Measurements from ENCODE around the gene DUSP11.

The DUSP11 gene

DNA sequence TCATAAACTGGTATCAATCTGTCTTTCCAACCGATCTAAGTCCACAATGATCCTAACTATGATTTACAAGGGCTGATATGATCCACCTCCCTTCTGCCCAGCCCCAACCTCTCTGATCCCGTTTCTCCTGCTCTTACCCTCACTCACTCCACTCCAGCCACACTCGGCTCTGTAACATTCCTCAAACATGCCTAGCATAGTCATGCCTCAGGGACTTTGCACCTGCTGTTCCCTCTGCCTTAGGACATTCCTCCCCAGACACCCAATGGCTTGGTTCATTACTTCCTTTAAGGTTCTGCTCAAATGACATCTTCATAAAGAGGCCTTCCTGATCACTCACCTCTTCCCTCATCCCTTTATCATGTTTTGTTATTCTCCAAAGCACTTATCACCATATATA, 9.2 kb downstream of the DUSP11 start:
- H3K27ac ChIP-seq (replicated peaks) = no peak overlapping the region
- TF ChIP-seq POLR2AphosphoS5 (IDR thresholded peaks at IDR 0.05; ENCODE audit: low read depth) (no peak), GABPA (IDR thresholded peaks at IDR 0.05; ENCODE audit: low read depth) (no peak), SPI1 (IDR thresholded peaks at IDR 0.05; ENCODE audit: borderline replicate concordance, low read depth) (no peak)
- TF ChIP-seq, protein P1, sequence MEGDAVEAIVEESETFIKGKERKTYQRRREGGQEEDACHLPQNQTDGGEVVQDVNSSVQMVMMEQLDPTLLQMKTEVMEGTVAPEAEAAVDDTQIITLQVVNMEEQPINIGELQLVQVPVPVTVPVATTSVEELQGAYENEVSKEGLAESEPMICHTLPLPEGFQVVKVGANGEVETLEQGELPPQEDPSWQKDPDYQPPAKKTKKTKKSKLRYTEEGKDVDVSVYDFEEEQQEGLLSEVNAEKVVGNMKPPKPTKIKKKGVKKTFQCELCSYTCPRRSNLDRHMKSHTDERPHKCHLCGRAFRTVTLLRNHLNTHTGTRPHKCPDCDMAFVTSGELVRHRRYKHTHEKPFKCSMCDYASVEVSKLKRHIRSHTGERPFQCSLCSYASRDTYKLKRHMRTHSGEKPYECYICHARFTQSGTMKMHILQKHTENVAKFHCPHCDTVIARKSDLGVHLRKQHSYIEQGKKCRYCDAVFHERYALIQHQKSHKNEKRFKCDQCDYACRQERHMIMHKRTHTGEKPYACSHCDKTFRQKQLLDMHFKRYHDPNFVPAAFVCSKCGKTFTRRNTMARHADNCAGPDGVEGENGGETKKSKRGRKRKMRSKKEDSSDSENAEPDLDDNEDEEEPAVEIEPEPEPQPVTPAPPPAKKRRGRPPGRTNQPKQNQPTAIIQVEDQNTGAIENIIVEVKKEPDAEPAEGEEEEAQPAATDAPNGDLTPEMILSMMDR (IDR thresholded peaks at IDR 0.05; ENCODE audit: insufficient read depth, low read length) = no peak
- TF ChIP-seq, protein P2, sequence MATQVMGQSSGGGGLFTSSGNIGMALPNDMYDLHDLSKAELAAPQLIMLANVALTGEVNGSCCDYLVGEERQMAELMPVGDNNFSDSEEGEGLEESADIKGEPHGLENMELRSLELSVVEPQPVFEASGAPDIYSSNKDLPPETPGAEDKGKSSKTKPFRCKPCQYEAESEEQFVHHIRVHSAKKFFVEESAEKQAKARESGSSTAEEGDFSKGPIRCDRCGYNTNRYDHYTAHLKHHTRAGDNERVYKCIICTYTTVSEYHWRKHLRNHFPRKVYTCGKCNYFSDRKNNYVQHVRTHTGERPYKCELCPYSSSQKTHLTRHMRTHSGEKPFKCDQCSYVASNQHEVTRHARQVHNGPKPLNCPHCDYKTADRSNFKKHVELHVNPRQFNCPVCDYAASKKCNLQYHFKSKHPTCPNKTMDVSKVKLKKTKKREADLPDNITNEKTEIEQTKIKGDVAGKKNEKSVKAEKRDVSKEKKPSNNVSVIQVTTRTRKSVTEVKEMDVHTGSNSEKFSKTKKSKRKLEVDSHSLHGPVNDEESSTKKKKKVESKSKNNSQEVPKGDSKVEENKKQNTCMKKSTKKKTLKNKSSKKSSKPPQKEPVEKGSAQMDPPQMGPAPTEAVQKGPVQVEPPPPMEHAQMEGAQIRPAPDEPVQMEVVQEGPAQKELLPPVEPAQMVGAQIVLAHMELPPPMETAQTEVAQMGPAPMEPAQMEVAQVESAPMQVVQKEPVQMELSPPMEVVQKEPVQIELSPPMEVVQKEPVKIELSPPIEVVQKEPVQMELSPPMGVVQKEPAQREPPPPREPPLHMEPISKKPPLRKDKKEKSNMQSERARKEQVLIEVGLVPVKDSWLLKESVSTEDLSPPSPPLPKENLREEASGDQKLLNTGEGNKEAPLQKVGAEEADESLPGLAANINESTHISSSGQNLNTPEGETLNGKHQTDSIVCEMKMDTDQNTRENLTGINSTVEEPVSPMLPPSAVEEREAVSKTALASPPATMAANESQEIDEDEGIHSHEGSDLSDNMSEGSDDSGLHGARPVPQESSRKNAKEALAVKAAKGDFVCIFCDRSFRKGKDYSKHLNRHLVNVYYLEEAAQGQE (IDR thresholded peaks at IDR 0.05; ENCODE audit: insufficient replicate concordance, low read depth) = no peak
- no peak for DNase-seq (ENCODE audit: low read depth in 1 of 2, low spot score in 1 of 2)
- H3K4me3 ChIP-seq (replicated peaks; ENCODE audit: insufficient read depth, low read length) = no peak overlapping the region
- H3K27me3 ChIP-seq (ENCODE audit: insufficient read depth, poor library complexity, severe bottlenecking) = no peaks in the 10 kb centered on the region

DNA sequence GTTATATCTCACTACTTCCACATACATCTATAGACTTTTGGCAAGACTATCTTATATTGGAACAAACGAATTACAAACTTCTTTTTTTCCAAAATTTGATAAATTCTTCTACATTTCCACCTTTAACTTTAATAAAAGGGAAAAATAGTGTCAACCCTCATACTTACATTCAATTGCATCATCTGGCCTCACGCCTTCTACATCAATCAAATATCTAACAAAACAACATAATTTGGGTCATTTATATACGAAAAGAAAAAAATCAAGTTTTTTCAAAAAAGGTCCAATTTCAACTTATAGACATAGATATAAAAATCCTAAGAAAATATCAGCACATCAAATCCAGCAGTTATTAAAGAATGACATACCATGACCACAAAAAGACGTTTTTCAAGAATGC, 12.9 kb downstream of the DUSP11 start:
- H3K4me3 ChIP-seq (replicated peaks; ENCODE audit: insufficient read depth, low read length) = no peak overlapping the region
- H3K27ac ChIP-seq (replicated peaks) = no peak overlapping the region
- DNase-seq (ENCODE audit: low read depth in 1 of 2, low spot score in 1 of 2) = no peak
- TF ChIP-seq SPI1 (IDR thresholded peaks at IDR 0.05; ENCODE audit: borderline replicate concordance, low read depth) = no peak
- TF ChIP-seq, protein P1 (IDR thresholded peaks at IDR 0.05; ENCODE audit: insufficient read depth, low read length) = no peak
- no peak for TF ChIP-seq POLR2AphosphoS5 (IDR thresholded peaks at IDR 0.05; ENCODE audit: low read depth)
- TF ChIP-seq GABPA (IDR thresholded peaks at IDR 0.05; ENCODE audit: low read depth) = no peak
- TF ChIP-seq, protein P2 (IDR thresholded peaks at IDR 0.05; ENCODE audit: insufficient replicate concordance, low read depth) = no peak
- H3K27me3 ChIP-seq (ENCODE audit: insufficient read depth, poor library complexity, severe bottlenecking) = no peaks in the 10 kb centered on the region

DNA sequence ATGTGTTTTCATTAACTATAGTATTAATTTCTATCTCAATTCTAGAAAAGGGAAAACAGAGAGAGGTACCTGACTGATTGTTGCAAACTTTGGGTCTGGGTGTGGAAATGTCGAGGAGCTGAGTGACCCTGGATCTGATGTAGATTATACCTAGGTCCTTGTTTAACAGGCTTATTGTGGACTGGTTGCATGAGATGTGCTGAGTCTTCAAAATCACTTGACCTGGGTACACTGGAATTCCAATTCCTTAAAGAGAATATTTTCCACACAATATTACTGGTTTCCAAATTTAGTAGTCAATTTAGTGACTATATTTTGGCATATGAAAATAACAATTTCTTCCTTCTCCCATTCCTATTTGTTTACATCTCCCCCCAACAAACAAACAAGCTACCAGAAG, 13.6 kb downstream of the DUSP11 start:
- Histone ChIP-seq H3K4me3 (replicated peaks; ENCODE audit: insufficient read depth, low read length) (no peak overlapping the region), H3K27me3 (ENCODE audit: insufficient read depth, poor library complexity, severe bottlenecking) (no peaks in the 10 kb centered on the region), H3K27ac (replicated peaks) (no peak overlapping the region)
- no peak for DNase-seq (ENCODE audit: low read depth in 1 of 2, low spot score in 1 of 2)
- TF ChIP-seq SPI1 (IDR thresholded peaks at IDR 0.05; ENCODE audit: borderline replicate concordance, low read depth) = no peak
- no peak for TF ChIP-seq POLR2AphosphoS5 (IDR thresholded peaks at IDR 0.05; ENCODE audit: low read depth)
- TF ChIP-seq, protein P2 (IDR thresholded peaks at IDR 0.05; ENCODE audit: insufficient replicate concordance, low read depth) = no peak
- no peak for TF ChIP-seq GABPA (IDR thresholded peaks at IDR 0.05; ENCODE audit: low read depth)
- TF ChIP-seq, protein P1 (IDR thresholded peaks at IDR 0.05; ENCODE audit: insufficient read depth, low read length) = no peak

All from HL-60 (cell line).